ENCODE measurements around the gene GASK1B. TPM values are rescaled to one million over a fixed set of nuclear protein-coding genes. Genes with fewer than 3 reads are reported as not detected.

The GASK1B gene
- total and polyA plus RNA-seq, 2 of the 13 experiments (the other 11 are each of a cell fraction or from before 2014, with no cell fraction given), result 29.1 to 40.4 TPM

GRCh38 chr4:158181906-158182305, 9.1 kb upstream of the GASK1B start:
- H4K20me1 ChIP-seq (ENCODE audit: insufficient read depth, low read length), result no peaks in the 10 kb centered on the region
- ATAC-seq (no peak), DNase-seq (ENCODE audit: low spot score) (no peak), FAIRE-seq (no peak)
- in situ Hi-C loops (cut with HindIII; ENCODE audit: extremely low pct_ligation_motif_present, low pct_unique_long_range_greater_than_20kb), result no loop called here
- 96% methylated on average over 5 of the region's 5 CpGs for WGBS (ENCODE audit: low lambda C conversion rate)
- ChIA-PET CTCF (ENCODE audit: low intra/inter-chr PET ratio, low total read pairs) (no interaction called here), POLR2A (no interaction called here)
- H3K4me2 ChIP-seq (ENCODE audit: low read depth, low read length), result no peak overlapping the region
- H2AFZ ChIP-seq (ENCODE audit: low read length), result no peak overlapping the region
- H3K79me2 ChIP-seq (ENCODE audit: insufficient read depth, low read length), result no peaks in the 10 kb centered on the region
- no peaks in the 10 kb centered on the region for H3K27me3 ChIP-seq (ENCODE audit: control insufficient read depth in 1 of 2, insufficient read depth in 2 of 2, low read length in 2 of 2)
- BruUV-seq (replicated peaks), result no TSS peak
- H3K9ac ChIP-seq (ENCODE audit: insufficient read depth, low read depth, low read length), result no peak overlapping the region
- no peaks in the 10 kb centered on the region for H3K4me1 ChIP-seq (ENCODE audit: insufficient read depth, low read length)
- H3K4me3 ChIP-seq (replicated peaks in 1 of 3; ENCODE audit: insufficient read depth in 1 of 3, low read depth in 2 of 3, low read length in 3 of 3), result no peak overlapping the region
- no peaks in the 10 kb centered on the region for H3K9me3 ChIP-seq (ENCODE audit: low read length)
- 0 out of 5 replicates have a peak, but pooled peaks cover 0 to 8% of the 10 kb centered on the region in 2 experiments for H3K36me3 ChIP-seq (replicated peaks in 1 of 2; ENCODE audit: control insufficient read depth in 1 of 2, insufficient read depth in 2 of 2, low read length in 2 of 2)
- intact Hi-C loops (cut with micrococcal nuclease; ENCODE audit: unreplicated experiment), result no loop called here
- TF ChIP-seq SYNCRIP (IDR thresholded peaks at IDR 0.05; ENCODE audit: insufficient read depth, low read depth, low read length) (no peak), ZNF746 (CRISPR knock-in tag; IDR thresholded peaks at IDR 0.05) (no peak), ZNF264 (CRISPR knock-in tag; IDR thresholded peaks at IDR 0.05) (no peak), ZNF253 (CRISPR knock-in tag; IDR thresholded peaks at IDR 0.05; ENCODE audit: borderline replicate concordance) (no peak), NCOA2 (CRISPR knock-in tag; IDR thresholded peaks at IDR 0.05) (no peak), NR3C1 (CRISPR knock-in tag; IDR thresholded peaks at IDR 0.05) (no peak), ZGPAT (CRISPR knock-in tag; IDR thresholded peaks at IDR 0.05) (no peak), TGIF2 (CRISPR knock-in tag; IDR thresholded peaks at IDR 0.05) (no peak), CBFB (CRISPR knock-in tag; IDR thresholded peaks at IDR 0.05) (no peak), HMG20A (CRISPR knock-in tag; IDR thresholded peaks at IDR 0.05; ENCODE audit: borderline replicate concordance) (no peak), KDM5B (CRISPR knock-in tag; IDR thresholded peaks at IDR 0.05; ENCODE audit: borderline replicate concordance) (no peak), USF2 (IDR thresholded peaks at IDR 0.05; ENCODE audit: low read depth, low read length) (no peak), USF2 (CRISPR knock-in tag; IDR thresholded peaks at IDR 0.05; ENCODE audit: borderline replicate concordance) (no peak), ISX (CRISPR knock-in tag; conservative IDR thresholded peaks at IDR 0.05) (no peak), FOXP1 (IDR thresholded peaks at IDR 0.05) (no peak), FOXP1 (CRISPR knock-in tag; IDR thresholded peaks at IDR 0.05) (no peak)
- H3K27ac ChIP-seq (ENCODE audit: extremely low read length, insufficient read depth, low read length), result no peak overlapping the region
